Thoracic aorta (tissue), 2 donors: ENCODE results near the gene FBLN5. TPM values are rescaled to one million over a fixed set of nuclear protein-coding genes. Genes with fewer than 3 reads are reported as not detected.

ENCODE experiments used
- ATAC-seq: fragments of 150-250 bp; one replicate; pipeline ENCODE4 v1.8.0; 2017; ENCODE audit warnings: low read depth; ENCODE audit not compliant: insufficient number of reproducible peaks, low FRiP score
- DNase-seq: peaks from one replicate; pipeline ENCODE4 v3.0.0-alpha.2; 2020; ENCODE audit warnings: low spot score
- H3K27ac ChIP-seq, 2 donors: fragments of 200-600 bp; sonication (generic); 1 replicate in 1 of 2; 2 replicates in 1 of 2; pipeline ENCODE4 v1.5.1; 2016; ENCODE audit warnings: mild to moderate bottlenecking in 2 of 2, moderate library complexity in 2 of 2
- H3K27me3 ChIP-seq: fragments of 200-600 bp; sonication (generic); replicated peaks from 2 replicates; pipeline ENCODE4 v1.6.0; 2016; ENCODE audit warnings: mild to moderate bottlenecking; ENCODE audit not compliant: insufficient read depth
- H3K36me3 ChIP-seq: fragments of 200-600 bp; sonication (generic); one replicate; pipeline ENCODE4 v1.5.1; 2016
- H3K4me1 ChIP-seq, 2 donors: fragments of 200-600 bp; sonication (generic); 1 replicate in 1 of 2; 2 replicates in 1 of 2; pipeline versions ENCODE4 v1.5.1 to v1.6.0; 2016; ENCODE audit warnings: low read depth in 2 of 2, mild to moderate bottlenecking in 1 of 2; ENCODE audit not compliant: control insufficient read depth in 1 of 2
- H3K4me3 ChIP-seq: fragments of 200-600 bp; sonication (generic); 2 replicates; pipeline ENCODE4 v1.5.1; 2016; ENCODE audit warnings: mild to moderate bottlenecking
- H3K9me3 ChIP-seq: fragments of 200-600 bp; sonication (generic); 2 replicates; pipeline ENCODE4 v1.5.1; 2016
- total RNA-seq, 2 donors: library from RNA; depleted of rRNA; stranded (reverse); fragments of >200 nt; gene quantifications; one replicate each; pipeline versions ENCODE4 v1.1.0 to v1.2.3, GENCODE V29; 2016
- TF ChIP-seq, protein P1 (sequence below): fragments of 200-600 bp; sonication (generic); IDR thresholded peaks from one replicate; pipeline ENCODE4 v1.5.1; 2019; ENCODE audit warnings: antibody characterized with exemption

FBLN5 gene
- total RNA-seq, 2 donors from 2014 or later = 824 to 1,103 TPM

DNA sequence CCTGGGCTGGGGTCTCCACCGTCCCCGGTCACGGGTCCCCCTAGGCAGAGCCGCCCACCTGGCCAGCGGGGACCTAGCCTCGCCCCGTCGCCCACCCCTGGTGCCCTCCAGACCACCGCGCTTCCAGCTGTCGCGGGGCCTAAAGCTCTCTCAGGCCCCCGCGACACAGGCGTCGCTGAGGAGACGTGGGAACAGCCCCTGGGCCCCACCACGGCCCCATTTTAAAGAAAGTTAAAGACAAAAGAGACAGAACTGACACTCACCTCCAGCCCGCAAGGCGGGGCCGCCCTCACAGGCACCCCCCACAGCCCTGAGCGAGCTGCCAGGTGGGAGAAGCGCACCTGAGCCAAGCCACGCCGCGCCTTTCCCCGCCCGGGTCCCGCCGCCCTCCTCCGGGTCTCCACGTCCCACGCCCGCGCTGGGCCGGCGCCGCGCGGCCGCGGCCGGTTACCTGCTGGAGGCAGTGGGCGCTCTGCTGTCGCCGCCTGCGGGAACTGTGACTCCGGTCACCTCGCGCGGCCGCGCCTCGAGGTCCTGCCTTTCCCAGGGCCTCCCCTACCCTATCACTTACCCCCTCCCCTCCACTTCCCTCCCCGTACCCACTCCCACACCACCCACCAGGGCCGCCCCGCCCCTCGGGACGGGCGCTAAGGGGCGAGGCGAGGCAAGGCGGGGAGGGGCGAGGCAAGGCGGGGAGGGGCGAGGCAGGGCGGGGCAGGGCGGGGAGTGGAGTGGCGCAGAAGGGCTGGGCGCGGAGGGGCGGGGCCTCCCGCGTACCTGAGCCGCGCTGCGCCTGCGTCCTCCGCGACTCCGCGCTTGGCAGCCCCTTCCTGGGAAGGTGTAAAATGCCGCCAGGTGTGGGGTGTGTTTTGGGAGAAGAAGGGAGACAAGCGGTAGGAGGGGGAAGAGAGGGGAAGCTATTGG lies 111.3 kb downstream of the FBLN5 start:
- Histone ChIP-seq H3K27me3 (no peaks in the 10 kb centered on the region), H3K4me3 (peak overlapping the region; percentile 92), H3K4me1 (peaks cover 10 to 42% of the 10 kb centered on the region in 2 donors), H3K27ac (peak overlapping the region; percentile 86 to 90), H3K36me3 (no peaks in the 10 kb centered on the region), H3K9me3 (no peaks in the 10 kb centered on the region)
- TF ChIP-seq, protein P1, sequence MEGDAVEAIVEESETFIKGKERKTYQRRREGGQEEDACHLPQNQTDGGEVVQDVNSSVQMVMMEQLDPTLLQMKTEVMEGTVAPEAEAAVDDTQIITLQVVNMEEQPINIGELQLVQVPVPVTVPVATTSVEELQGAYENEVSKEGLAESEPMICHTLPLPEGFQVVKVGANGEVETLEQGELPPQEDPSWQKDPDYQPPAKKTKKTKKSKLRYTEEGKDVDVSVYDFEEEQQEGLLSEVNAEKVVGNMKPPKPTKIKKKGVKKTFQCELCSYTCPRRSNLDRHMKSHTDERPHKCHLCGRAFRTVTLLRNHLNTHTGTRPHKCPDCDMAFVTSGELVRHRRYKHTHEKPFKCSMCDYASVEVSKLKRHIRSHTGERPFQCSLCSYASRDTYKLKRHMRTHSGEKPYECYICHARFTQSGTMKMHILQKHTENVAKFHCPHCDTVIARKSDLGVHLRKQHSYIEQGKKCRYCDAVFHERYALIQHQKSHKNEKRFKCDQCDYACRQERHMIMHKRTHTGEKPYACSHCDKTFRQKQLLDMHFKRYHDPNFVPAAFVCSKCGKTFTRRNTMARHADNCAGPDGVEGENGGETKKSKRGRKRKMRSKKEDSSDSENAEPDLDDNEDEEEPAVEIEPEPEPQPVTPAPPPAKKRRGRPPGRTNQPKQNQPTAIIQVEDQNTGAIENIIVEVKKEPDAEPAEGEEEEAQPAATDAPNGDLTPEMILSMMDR = peak; percentile 7
- DNase-seq = no peak
- peak; percentile 72 for ATAC-seq

DNA sequence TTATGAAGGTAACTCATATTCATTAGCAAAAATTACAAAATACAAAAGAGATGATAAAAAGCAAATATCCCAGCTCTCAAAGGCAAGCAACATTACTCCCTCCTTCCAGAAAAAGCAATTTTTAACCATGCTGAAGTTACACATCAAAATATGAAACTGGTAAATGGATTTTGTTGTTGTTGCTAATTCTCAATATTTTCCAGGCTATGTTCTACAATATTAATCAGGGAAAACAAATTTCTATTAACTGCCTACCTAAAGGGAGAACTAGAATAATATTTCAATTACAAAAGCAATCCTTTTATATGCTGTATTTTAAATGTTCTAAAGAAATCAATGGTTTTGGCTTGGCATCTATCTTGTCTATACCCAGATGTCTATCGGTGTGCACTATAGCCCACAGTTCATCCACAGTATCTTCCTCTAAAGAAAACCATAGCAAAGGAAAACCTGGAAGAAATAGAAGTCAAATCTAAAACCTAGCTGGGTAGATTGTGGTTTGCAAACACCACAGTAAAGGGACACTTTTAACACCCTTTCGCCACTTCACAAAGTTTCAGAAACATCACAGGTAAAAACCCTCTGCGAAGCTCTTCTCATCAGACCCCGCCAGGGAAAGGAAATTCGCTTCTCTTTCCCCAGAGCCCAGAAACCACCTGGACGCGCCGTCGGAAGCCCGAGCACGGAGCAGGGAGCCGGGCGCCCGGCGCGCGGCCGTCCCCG lies 112.1 kb downstream of the FBLN5 start:
- Histone ChIP-seq H3K4me1 (peaks cover 16 to 44% of the 10 kb centered on the region in 2 donors), H3K36me3 (no peaks in the 10 kb centered on the region), H3K9me3 (no peaks in the 10 kb centered on the region), H3K4me3 (peak overlapping the region; percentile 92), H3K27me3 (no peaks in the 10 kb centered on the region), H3K27ac (peak overlapping the region; percentile 86 to 90)
- TF ChIP-seq, protein P1 = no peak
- no peak for DNase-seq
- ATAC-seq = no peak

GRCh38 chr14:91834571-91834970 lies 112.9 kb downstream of the FBLN5 start:
- TF ChIP-seq, protein P1 = no peak
- Histone ChIP-seq H3K4me3 (peak overlapping the region; percentile 92), H3K27ac (peak overlapping the region; percentile 9 to 45)

DNA sequence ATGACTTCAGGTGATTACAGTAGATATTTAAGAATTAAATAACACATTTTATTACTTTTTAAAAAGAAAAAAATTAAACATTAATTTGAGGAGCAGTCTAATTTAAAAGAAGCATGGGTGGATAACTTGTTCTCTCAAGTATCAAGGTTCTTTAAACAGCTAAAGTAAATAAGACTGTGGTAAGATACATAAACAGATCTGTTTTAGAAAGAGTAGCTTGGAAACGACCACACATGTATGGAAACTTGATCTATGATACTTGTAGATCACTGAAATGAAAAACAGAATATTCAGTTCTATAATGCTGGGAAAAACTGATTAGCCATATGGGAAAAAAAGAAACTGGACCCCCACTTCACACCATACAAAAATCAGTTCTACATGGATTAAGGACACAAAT lies 116.2 kb downstream of the FBLN5 start:
- peaks cover 21 to 35% of the 10 kb centered on the region in 2 donors for H3K4me1 ChIP-seq
- TF ChIP-seq, protein P1 = no peak
- DNase-seq (no peak), ATAC-seq (no peak)
- no peak overlapping the region for H3K4me3 ChIP-seq
- H3K9me3 ChIP-seq = no peaks in the 10 kb centered on the region
- peak overlapping the region; percentile 39 to 51 for H3K27ac ChIP-seq
- no peaks in the 10 kb centered on the region for H3K27me3 ChIP-seq
- no peaks in the 10 kb centered on the region for H3K36me3 ChIP-seq

More at GRCh38 chr14:91834571-91834970, 112.9 kb downstream of the FBLN5 start:
- H3K36me3 ChIP-seq = no peaks in the 10 kb centered on the region
- H3K9me3 ChIP-seq = no peaks in the 10 kb centered on the region
- ATAC-seq (no peak), DNase-seq (no peak)
- H3K27me3 ChIP-seq = no peaks in the 10 kb centered on the region
- peaks cover 18 to 48% of the 10 kb centered on the region in 2 donors for H3K4me1 ChIP-seq

- TF ChIP-seq, protein P1 = no peak
- ATAC-seq (peak; percentile 45), DNase-seq (no peak)
- peaks cover 21 to 35% of the 10 kb centered on the region in 2 donors for H3K4me1 ChIP-seq
- H3K27ac ChIP-seq = peak overlapping the region; percentile 39 to 51
- no peaks in the 10 kb centered on the region for H3K27me3 ChIP-seq
- no peaks in the 10 kb centered on the region for H3K36me3 ChIP-seq
- H3K4me3 ChIP-seq = no peak overlapping the region
- no peaks in the 10 kb centered on the region for H3K9me3 ChIP-seq
These were observed 116.7 kb downstream of the FBLN5 start for GRCh38 chr14:91830777-91831176.
